ENCODE measurements around the gene IFNA1.

GRCh38 chr9:21482213-21482612, 42.0 kb downstream of the IFNA1 start, which contains the start of gene IFNE:
- TF ChIP-seq YY1 (tag by site-specific recombination; IDR thresholded peaks at IDR 0.05) (no peak), ATF2 (tag by site-specific recombination; IDR thresholded peaks at IDR 0.05; ENCODE audit: low read depth) (no peak), TCF7L2 (IDR thresholded peaks at IDR 0.05; ENCODE audit: borderline replicate concordance, low read depth, low read length) (no peak), SETDB1 (IDR thresholded peaks at IDR 0.05; ENCODE audit: insufficient read length, low read length) (no peak), CTCF (tag by site-specific recombination; IDR thresholded peaks at IDR 0.05) (no peak), ZNF350 (tag by site-specific recombination; IDR thresholded peaks at IDR 0.05) (no peak), ZNF76 (tag by site-specific recombination; IDR thresholded peaks at IDR 0.05; ENCODE audit: borderline replicate concordance, low read depth) (no peak), ZNF274 (IDR thresholded peaks at IDR 0.05; ENCODE audit: low read length) (no peak), ZNF274 (tag by site-specific recombination; IDR thresholded peaks at IDR 0.05; ENCODE audit: borderline replicate concordance) (no peak), REST (tag by site-specific recombination; IDR thresholded peaks at IDR 0.05) (no peak), ZNF239 (tag by site-specific recombination; IDR thresholded peaks at IDR 0.05) (no peak), ZSCAN16 (tag by site-specific recombination; IDR thresholded peaks at IDR 0.05) (no peak), PRDM1 (tag by site-specific recombination; IDR thresholded peaks at IDR 0.05) (no peak)

All from HEK293 (cell line).